Osteoblast (primary cell): Measurements from ENCODE around the gene RIN3. TPM values are rescaled to one million over a fixed set of nuclear protein-coding genes. Genes with fewer than 3 reads are reported as not detected.
A peak's percentile ranks its signal among the peaks of the same experiment; 100 is the strongest.

ENCODE experiments used
- DNase-seq: peaks from one replicate; pipeline ENCODE4 v3.0.0; 2011; ENCODE audit warnings: low spot score, mixed read lengths; ENCODE audit not compliant: insufficient read length; ENCODE audit errors: missing footprints
- H2AFZ ChIP-seq: 2 replicates; pipeline ENCODE4 v1.6.0; 2011; ENCODE audit warnings: mild to moderate bottlenecking, low read length
- H3K27ac ChIP-seq: 2 replicates; pipeline ENCODE4 v1.5.1; 2011; ENCODE audit warnings: mild to moderate bottlenecking, low read depth, low read length, moderate library complexity
- H3K27me3 ChIP-seq: 2 replicates; pipeline ENCODE4 v1.6.0; 2012; ENCODE audit warnings: mild to moderate bottlenecking, control low read depth, inconsistent platforms, low read length, moderate library complexity; ENCODE audit not compliant: insufficient read depth
- H3K36me3 ChIP-seq: 2 replicates; pipeline ENCODE4 v1.5.1; 2011; ENCODE audit warnings: mild to moderate bottlenecking, low read length, control low read depth, moderate library complexity; ENCODE audit not compliant: insufficient read depth
- H3K4me1 ChIP-seq: 2 replicates; pipeline ENCODE4 v1.5.1; 2011; ENCODE audit warnings: mild to moderate bottlenecking, low read length, control low read depth, moderate library complexity; ENCODE audit not compliant: insufficient read depth
- H3K4me2 ChIP-seq: 2 replicates; pipeline ENCODE4 v1.6.0; 2011; ENCODE audit warnings: mild to moderate bottlenecking, low read length; ENCODE audit not compliant: insufficient read depth
- H3K4me3 ChIP-seq: fragments of 200-600 bp; sonication (generic); 3 replicates; pipeline ENCODE4 v1.5.1; 2012; ENCODE audit warnings: mild to moderate bottlenecking, low read length, inconsistent platforms; ENCODE audit not compliant: insufficient read depth
- H3K79me2 ChIP-seq: 2 replicates; pipeline ENCODE4 v1.6.0; 2012; ENCODE audit warnings: mild to moderate bottlenecking, low read length, control low read depth, inconsistent platforms; ENCODE audit not compliant: insufficient read depth
- H3K9me3 ChIP-seq: 2 replicates; pipeline ENCODE4 v1.5.1; 2011; ENCODE audit warnings: low read depth, low read length, control low read depth
- H4K20me1 ChIP-seq: 2 replicates; pipeline ENCODE4 v1.6.0; 2012; ENCODE audit warnings: mild to moderate bottlenecking, low read length, control low read depth; ENCODE audit not compliant: insufficient read depth
- total RNA-seq: library from RNA; depleted of rRNA; stranded (reverse); fragments of >200 nt; gene quantifications from 2 replicates; pipeline ENCODE4 v1.2.3, GENCODE V29; 2012
- TF ChIP-seq, protein P1 (sequence below): IDR thresholded peaks from 2 replicates; pipeline ENCODE4 v1.5.1; 2011; ENCODE audit warnings: mild to moderate bottlenecking, low read depth, low read length, moderate library complexity; ENCODE audit errors: extremely low read depth

Gene RIN3
- total RNA-seq, 1 donor, result 7.6 TPM

DNA sequence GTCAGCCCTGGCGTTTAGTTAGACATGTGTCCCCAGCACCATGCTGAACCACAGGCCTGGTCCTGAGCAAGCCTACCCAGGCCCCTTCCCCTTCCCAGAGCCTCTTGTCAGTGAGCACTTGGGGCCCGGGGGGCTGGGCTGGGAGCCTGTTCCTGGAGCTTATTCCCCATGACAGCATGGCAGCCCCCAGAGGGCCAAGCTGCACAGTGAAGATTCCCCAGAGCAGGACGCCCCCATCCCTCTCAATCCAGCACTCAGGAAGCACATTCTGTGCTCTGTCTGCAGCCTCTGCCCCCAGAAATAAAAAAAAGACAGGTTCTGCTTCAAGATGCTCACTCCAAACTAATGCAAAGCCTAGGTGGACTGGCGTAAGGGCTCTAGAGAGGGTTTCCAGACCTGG lies 117.5 kb downstream of the RIN3 start:
- Histone ChIP-seq H3K4me3 (no peak overlapping the region), H3K9me3 (peaks cover 14% of the 10 kb centered on the region), H3K4me1 (peaks cover 13% of the 10 kb centered on the region), H4K20me1 (no peaks in the 10 kb centered on the region), H3K4me2 (no peak overlapping the region), H3K79me2 (no peaks in the 10 kb centered on the region), H2AFZ (no peak overlapping the region), H3K27me3 (no peaks in the 10 kb centered on the region), H3K36me3 (peaks cover 11% of the 10 kb centered on the region), H3K27ac (no peak overlapping the region)
- DNase-seq, result no peak
- TF ChIP-seq, protein P1, sequence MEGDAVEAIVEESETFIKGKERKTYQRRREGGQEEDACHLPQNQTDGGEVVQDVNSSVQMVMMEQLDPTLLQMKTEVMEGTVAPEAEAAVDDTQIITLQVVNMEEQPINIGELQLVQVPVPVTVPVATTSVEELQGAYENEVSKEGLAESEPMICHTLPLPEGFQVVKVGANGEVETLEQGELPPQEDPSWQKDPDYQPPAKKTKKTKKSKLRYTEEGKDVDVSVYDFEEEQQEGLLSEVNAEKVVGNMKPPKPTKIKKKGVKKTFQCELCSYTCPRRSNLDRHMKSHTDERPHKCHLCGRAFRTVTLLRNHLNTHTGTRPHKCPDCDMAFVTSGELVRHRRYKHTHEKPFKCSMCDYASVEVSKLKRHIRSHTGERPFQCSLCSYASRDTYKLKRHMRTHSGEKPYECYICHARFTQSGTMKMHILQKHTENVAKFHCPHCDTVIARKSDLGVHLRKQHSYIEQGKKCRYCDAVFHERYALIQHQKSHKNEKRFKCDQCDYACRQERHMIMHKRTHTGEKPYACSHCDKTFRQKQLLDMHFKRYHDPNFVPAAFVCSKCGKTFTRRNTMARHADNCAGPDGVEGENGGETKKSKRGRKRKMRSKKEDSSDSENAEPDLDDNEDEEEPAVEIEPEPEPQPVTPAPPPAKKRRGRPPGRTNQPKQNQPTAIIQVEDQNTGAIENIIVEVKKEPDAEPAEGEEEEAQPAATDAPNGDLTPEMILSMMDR, result no peak

DNA sequence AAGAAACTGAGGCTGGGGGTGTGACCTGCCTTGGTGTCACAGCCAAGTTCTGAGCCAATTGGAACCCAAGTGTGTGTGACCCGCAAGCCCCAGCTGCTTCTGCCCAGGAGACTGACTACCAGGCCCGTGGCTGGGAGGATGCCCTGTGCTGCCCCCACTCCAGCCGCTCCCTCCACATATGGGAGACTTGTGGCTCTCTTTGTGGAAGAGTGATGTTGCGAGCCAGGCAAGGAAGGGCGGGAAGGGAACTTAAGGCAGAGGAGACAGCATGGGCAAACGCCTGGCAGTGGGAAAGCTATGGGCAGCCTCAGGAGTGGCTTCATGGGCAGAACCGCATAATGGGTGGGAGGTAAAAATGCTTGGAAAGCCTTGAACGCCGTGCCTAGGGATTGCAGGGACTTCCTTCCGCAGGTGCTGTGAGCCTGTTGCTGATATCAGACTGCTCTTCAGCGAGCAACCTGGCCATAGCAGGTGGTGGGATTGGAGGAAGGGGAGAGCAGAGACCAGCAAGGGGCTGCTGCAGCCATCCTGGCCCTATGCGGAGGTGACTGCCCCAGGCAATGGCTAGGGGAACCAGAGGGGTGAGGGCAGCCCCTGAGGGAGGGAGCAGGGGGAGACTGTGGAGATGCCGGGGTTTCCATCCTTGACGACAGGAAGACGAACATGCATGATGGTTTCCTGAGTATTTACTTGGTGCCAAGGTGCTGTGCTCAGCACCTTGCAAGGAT lies 119.1 kb downstream of the RIN3 start:
- no peak overlapping the region for H2AFZ ChIP-seq
- DNase-seq, result no peak
- H3K79me2 ChIP-seq, result no peaks in the 10 kb centered on the region
- no peak overlapping the region for H3K4me3 ChIP-seq
- peaks cover 4% of the 10 kb centered on the region for H3K36me3 ChIP-seq
- H3K27ac ChIP-seq, result peak overlapping the region; percentile 23
- H3K9me3 ChIP-seq, result peaks cover 3% of the 10 kb centered on the region
- no peaks in the 10 kb centered on the region for H4K20me1 ChIP-seq
- no peak overlapping the region for H3K4me2 ChIP-seq
- peaks cover 7% of the 10 kb centered on the region for H3K4me1 ChIP-seq
- TF ChIP-seq, protein P1, result no peak
- no peaks in the 10 kb centered on the region for H3K27me3 ChIP-seq

DNA sequence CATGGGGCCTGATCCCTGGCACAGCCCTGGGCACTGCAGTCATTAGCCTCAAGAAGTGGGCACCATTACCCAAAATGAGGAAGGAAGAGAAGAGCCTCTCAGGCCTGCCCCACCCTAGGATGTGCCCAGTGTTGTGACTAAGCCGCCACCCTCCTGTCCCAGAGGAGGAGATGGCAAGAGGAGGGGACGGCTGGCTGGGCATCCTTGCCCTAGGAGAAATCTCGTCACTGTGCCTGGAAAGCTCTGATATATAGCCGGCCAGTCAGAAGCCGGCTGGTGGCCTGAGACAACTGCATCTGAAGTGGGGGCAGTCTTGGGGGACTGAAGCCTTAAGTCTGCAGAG lies 119.7 kb downstream of the RIN3 start:
- Histone ChIP-seq H3K27me3 (no peaks in the 10 kb centered on the region), H3K79me2 (no peaks in the 10 kb centered on the region), H2AFZ (no peak overlapping the region), H3K4me1 (peaks cover 7% of the 10 kb centered on the region), H3K4me2 (no peak overlapping the region), H3K36me3 (peaks cover 4% of the 10 kb centered on the region), H3K27ac (peak overlapping the region; percentile 23), H3K9me3 (no peaks in the 10 kb centered on the region), H3K4me3 (no peak overlapping the region), H4K20me1 (no peaks in the 10 kb centered on the region)
- no peak for DNase-seq
- TF ChIP-seq, protein P1, result no peak

DNA sequence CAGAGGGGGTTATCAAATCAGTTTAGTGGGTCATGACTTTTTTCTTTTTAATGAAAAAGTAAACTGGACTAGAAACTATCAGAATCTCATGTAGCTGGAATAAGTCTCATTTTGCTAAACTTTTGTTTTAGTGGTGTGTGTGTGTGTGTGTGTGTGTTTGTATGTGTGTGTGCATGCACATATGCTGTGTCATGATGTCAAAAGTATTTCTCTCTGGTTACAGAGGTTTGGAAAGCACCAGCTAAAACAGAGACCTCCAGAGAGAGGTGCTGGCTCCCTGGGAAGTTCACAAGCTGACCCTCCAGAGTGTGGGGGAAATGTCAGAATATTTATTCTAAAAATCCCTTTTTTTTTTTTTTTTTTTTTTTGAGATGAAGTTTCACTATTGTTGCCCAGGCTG lies 120.1 kb downstream of the RIN3 start:
- H3K4me3 ChIP-seq, result no peak overlapping the region
- H3K79me2 ChIP-seq, result no peaks in the 10 kb centered on the region
- peaks cover 4% of the 10 kb centered on the region for H3K36me3 ChIP-seq
- DNase-seq, result no peak
- no peaks in the 10 kb centered on the region for H3K9me3 ChIP-seq
- TF ChIP-seq, protein P1, result no peak
- no peak overlapping the region for H2AFZ ChIP-seq
- no peaks in the 10 kb centered on the region for H4K20me1 ChIP-seq
- peaks cover 7% of the 10 kb centered on the region for H3K4me1 ChIP-seq
- H3K27me3 ChIP-seq, result no peaks in the 10 kb centered on the region
- H3K27ac ChIP-seq, result no peak overlapping the region
- H3K4me2 ChIP-seq, result no peak overlapping the region
